K562 (cell line): Measurements from ENCODE around the gene ARL6IP4. TPM values are rescaled to one million over a fixed set of nuclear protein-coding genes. Genes with fewer than 3 reads are reported as not detected.

ENCODE experiments used
- BCLAF1 ChIP-seq, 2 experiments: fragments of 450-650 bp in 1 of 2; IDR thresholded peaks; 2 replicates each; pipeline ENCODE4 v1.6.1; 2011 to 2017; ENCODE audit warnings: low read depth in 2 of 2, antibody characterized with exemption in 1 of 2, borderline replicate concordance in 1 of 2, low read length in 1 of 2, mild to moderate bottlenecking in 1 of 2, mixed read lengths in 1 of 2; ENCODE audit not compliant: control insufficient read depth in 1 of 2
- BMI1 ChIP-seq: fragments of 150-350 bp; IDR thresholded peaks from 2 replicates; pipeline ENCODE4 v1.6.1; 2014; ENCODE audit warnings: low read length
- CEBPG ChIP-seq, 3 experiments: fragments of 200-800 bp in 1 of 3; sonication (Bioruptor generic) in 1 of 3; sonication (generic) in 1 of 3; formaldehyde crosslinking in 1 of 3; IDR thresholded peaks in 2 of 3; conservative IDR thresholded peaks in 1 of 3; 2 replicates each; pipeline versions ENCODE4 v1.6.1 to v1.8.0; 2016 to 2022; ENCODE audit warnings: missing compliant biosample characterization in 2 of 3, missing genetic modification characterization in 2 of 3, mild to moderate bottlenecking in 1 of 3, missing genetic modification reagents in 1 of 3
- E2F8 ChIP-seq: fragments of 450-650 bp; IDR thresholded peaks from 2 replicates; pipeline ENCODE4 v1.7.1; 2018; ENCODE audit warnings: mild to moderate bottlenecking, low read depth; ENCODE audit not compliant: partially characterized antibody
- FOXA1 ChIP-seq: fragments of 450-650 bp; IDR thresholded peaks from 2 replicates; pipeline ENCODE4 v1.6.1; 2016; ENCODE audit warnings: mild to moderate bottlenecking, borderline replicate concordance
- HEY1 ChIP-seq: fragments of 250-450 bp; sonication (Bioruptor Pico); IDR thresholded peaks from 2 replicates; pipeline ENCODE4 v1.5.0; 2020; ENCODE audit warnings: mild to moderate bottlenecking, moderate library complexity, borderline replicate concordance
- JUNB ChIP-seq: fragments of 450-650 bp; formaldehyde crosslinking; conservative IDR thresholded peaks from 2 replicates; pipeline ENCODE4 v1.4.0; 2020; ENCODE audit warnings: mild to moderate bottlenecking
- KDM1A ChIP-seq, 2 experiments: fragments of 450-650 bp; IDR thresholded peaks; 2 replicates each; pipeline ENCODE4 v1.6.1; 2016; ENCODE audit warnings: mild to moderate bottlenecking in 2 of 2
- KDM5B ChIP-seq: fragments of 200-600 bp; sonication (generic); IDR thresholded peaks from 2 replicates; pipeline ENCODE4 v1.6.1; 2012; ENCODE audit warnings: low read depth, mild to moderate bottlenecking, moderate library complexity, low read length, control low read depth, inconsistent platforms; ENCODE audit not compliant: insufficient replicate concordance
- LCOR ChIP-seq: sonication (generic); formaldehyde crosslinking; IDR thresholded peaks from 2 replicates; pipeline ENCODE4 v1.8.0; 2022; ENCODE audit warnings: mild to moderate bottlenecking, missing genetic modification reagents
- SIX5 ChIP-seq, 2 experiments: IDR thresholded peaks; 2 replicates each; pipeline ENCODE4 v1.6.1; 2011; ENCODE audit warnings: low read length in 2 of 2, borderline replicate concordance in 1 of 2, low read depth in 1 of 2, mild to moderate bottlenecking in 1 of 2, moderate library complexity in 1 of 2; ENCODE audit not compliant: insufficient read depth in 1 of 2
- TARDBP ChIP-seq: fragments of 450-650 bp; IDR thresholded peaks from 2 replicates; pipeline ENCODE4 v1.6.1; 2016
- XRCC5 ChIP-seq: fragments of 200-400 bp; formaldehyde crosslinking; IDR thresholded peaks from 2 replicates; pipeline ENCODE4 v1.6.1; 2017; ENCODE audit warnings: low read depth, mild to moderate bottlenecking, low read length
- ZBTB11 ChIP-seq, 3 experiments: fragments of 200-800 bp in 1 of 3; fragments of 250-450 bp in 1 of 3; fragments of 450-650 bp in 1 of 3; sonication (Bioruptor Pico) in 1 of 3; sonication (Bioruptor generic) in 1 of 3; formaldehyde crosslinking in 1 of 3; IDR thresholded peaks; 2 replicates each; pipeline versions ENCODE4 v1.6.1 to v1.8.0; 2016 to 2022; ENCODE audit warnings: mild to moderate bottlenecking in 2 of 3, missing genetic modification characterization in 2 of 3, missing compliant biosample characterization in 1 of 3, moderate library complexity in 1 of 3
- ZFX ChIP-seq: sonication (generic); formaldehyde crosslinking; IDR thresholded peaks from 2 replicates; pipeline ENCODE4 v1.8.0; 2022; ENCODE audit warnings: mild to moderate bottlenecking, missing genetic modification reagents, moderate library complexity
- ZNF212 ChIP-seq: fragments of 450-650 bp; formaldehyde crosslinking; IDR thresholded peaks from 2 replicates; pipeline ENCODE4 v1.4.0; 2020; ENCODE audit warnings: mild to moderate bottlenecking
- polyA plus RNA-seq, 8 experiments: library from polyadenylated mRNA; depleted of rRNA in 4 of 8; stranded (reverse) in 5 of 8; unstranded in 3 of 8; fragments of >200 nt; fragmentation: Nextera tagmentation in 2 of 8; fragmentation: Illumina TruSeq in 1 of 8; extraction: Ambion mirVana in 2 of 8; extraction: Trizol in 1 of 8; gene quantifications; 2 replicates each; pipeline versions ENCODE4 v1.2.1 to v1.2.3, GENCODE V29; 2011 to 2014; ENCODE audit warnings: inconsistent platforms in 1 of 8, missing spikeins in 1 of 8
- total RNA-seq, 7 experiments: library from RNA; depleted of rRNA in 6 of 7; stranded (reverse); fragments of >200 nt in 6 of 7; fragmentation: Illumina TruSeq in 2 of 7; extraction: Trizol in 2 of 7; gene quantifications; 2 replicates each; pipeline versions ENCODE4 v1.2.1 to v1.2.3, GENCODE V29; 2011 to 2021; ENCODE audit warnings: low replicate concordance in 1 of 7

The ARL6IP4 gene
- total and polyA plus RNA-seq, 9 of the 15 experiments (the other 6 are each of a cell fraction or from before 2014, with no cell fraction given) = 2.4 to 255 (median 151) TPM

GRCh38 chr12:122974274-122974891 is 6.1 kb upstream of the ARL6IP4 start (continued):
- peak; percentile 92 to 99 (median 99) for TF ChIP-seq ZBTB11 (CRISPR knock-in tag; IDR thresholded peaks at IDR 0.05)
- TF ChIP-seq ZNF212 = no peak
- no peak for TF ChIP-seq FOXA1
- TF ChIP-seq BCLAF1 (IDR thresholded peaks at IDR 0.05; ENCODE audit: borderline replicate concordance in 1 of 2, control insufficient read depth in 1 of 2, low read depth in 2 of 2, low read length in 1 of 2) = peak in 1 of 2 experiments; percentile 96; a peak in 2 of 4 replicates
- TF ChIP-seq TARDBP = 0 out of 2 replicates have a peak, but pooled peaks have one; percentile 15
- peak; percentile 49; the same call in 1 of the 2 replicates for TF ChIP-seq LCOR
- peak; percentile 73; the same call in 1 of the 2 replicates for TF ChIP-seq XRCC5
- TF ChIP-seq HEY1 (CRISPR knock-in tag) = 0 out of 2 replicates have a peak, but pooled peaks have one; percentile 45
- TF ChIP-seq ZFX = peak; percentile 70
- TF ChIP-seq SIX5 (IDR thresholded peaks at IDR 0.05; ENCODE audit: borderline replicate concordance in 1 of 2, insufficient read depth in 1 of 2, low read depth in 1 of 2, low read length in 2 of 2) = 0 out of 4 replicates have a peak, but pooled peaks of 1 of the 2 experiments have one; percentile 34
- no peak for TF ChIP-seq BMI1
- peak; percentile 61 for TF ChIP-seq E2F8
- no peak for TF ChIP-seq KDM1A (IDR thresholded peaks at IDR 0.05)
- TF ChIP-seq CEBPG (CRISPR knock-in tag; IDR thresholded peaks at IDR 0.05) = peak; percentile 97
- TF ChIP-seq CEBPG (tag; conservative IDR thresholded peaks at IDR 0.05 in 1 of 2, IDR thresholded peaks at IDR 0.05 in 1 of 2) = peak; percentile 73 to 87
- TF ChIP-seq KDM5B = peak; percentile 47
- TF ChIP-seq JUNB (CRISPR knock-in tag) = no peak
